GM21723 (cell line): ENCODE results near the gene PPIH.
A peak's percentile ranks its signal among the peaks of the same experiment; 100 is the strongest.
"Not testable (repeated sequence)": the region's sequence is repeated elsewhere in the genome, so short reads cannot be mapped to it uniquely, and the experiment has no call there.

Experiments used
- ATAC-seq: cut with Tn5 transposase; IDR thresholded peaks from one replicate; pipeline ENCODE4 v1.9.1; 2021; ENCODE audit warnings: mild to moderate bottlenecking, moderate library complexity; ENCODE audit not compliant: unreplicated experiment

Gene PPIH

GRCh38 chr1:42657981-42658876 lies at the start of gene PPIH:
Gene PPIH, plus strand, starts transcription at chr1:42658423. Its CDS starts 24 bp downstream, at chr1:42658447.
- ATAC-seq = peak; percentile 95

- no peak for ATAC-seq
These were observed 44.5 kb upstream of the PPIH start for GRCh38 chr1:42613803-42614131.

GRCh38 chr1:42618866-42619265 lies 39.4 kb upstream of the PPIH start:
- ATAC-seq = no peak

GRCh38 chr1:42620307-42620706 lies 37.9 kb upstream of the PPIH start:
- no peak for ATAC-seq

GRCh38 chr1:42621180-42621579 lies 37.0 kb upstream of the PPIH start:
- not testable (repeated sequence) for ATAC-seq

GRCh38 chr1:42627205-42627604 lies 31.0 kb upstream of the PPIH start:
- not testable (repeated sequence) for ATAC-seq

GRCh38 chr1:42639116-42639515 lies 19.1 kb upstream of the PPIH start:
- no peak for ATAC-seq

- no peak for ATAC-seq
These were observed 12.2 kb upstream of the PPIH start for GRCh38 chr1:42646056-42646455.

GRCh38 chr1:42657201-42657600 lies 1.0 kb upstream of the PPIH start:
- no peak for ATAC-seq

GRCh38 chr1:42658877-42659337 lies 684 bp downstream of the PPIH start:
- peak; percentile 8 for ATAC-seq

GRCh38 chr1:42660907-42661500 lies 2.8 kb downstream of the PPIH start:
- ATAC-seq = no peak

GRCh38 chr1:42669936-42670335 lies 11.7 kb downstream of the PPIH start:
- no peak for ATAC-seq

GRCh38 chr1:42670425-42670824 lies 12.2 kb downstream of the PPIH start:
- ATAC-seq = no peak

GRCh38 chr1:42674214-42674613 lies 16.0 kb downstream of the PPIH start:
- ATAC-seq = no peak

- ATAC-seq = no peak
These were observed 16.5 kb downstream of the PPIH start for GRCh38 chr1:42674682-42675081.

- ATAC-seq = no peak
These were observed 17.2 kb downstream of the PPIH start for GRCh38 chr1:42675467-42675866.

- ATAC-seq = no peak
These were observed 18.4 kb downstream of the PPIH start for GRCh38 chr1:42676534-42677087.

GRCh38 chr1:42679364-42679983 lies 21.3 kb downstream of the PPIH start:
- no peak for ATAC-seq

GRCh38 chr1:42680055-42680454 lies 21.8 kb downstream of the PPIH start:
- ATAC-seq = no peak

GRCh38 chr1:42680921-42681683 lies 22.9 kb downstream of the PPIH start:
- ATAC-seq = no peak
